ENCODE results near the gene SIGMAR1.

The SIGMAR1 gene

DNA sequence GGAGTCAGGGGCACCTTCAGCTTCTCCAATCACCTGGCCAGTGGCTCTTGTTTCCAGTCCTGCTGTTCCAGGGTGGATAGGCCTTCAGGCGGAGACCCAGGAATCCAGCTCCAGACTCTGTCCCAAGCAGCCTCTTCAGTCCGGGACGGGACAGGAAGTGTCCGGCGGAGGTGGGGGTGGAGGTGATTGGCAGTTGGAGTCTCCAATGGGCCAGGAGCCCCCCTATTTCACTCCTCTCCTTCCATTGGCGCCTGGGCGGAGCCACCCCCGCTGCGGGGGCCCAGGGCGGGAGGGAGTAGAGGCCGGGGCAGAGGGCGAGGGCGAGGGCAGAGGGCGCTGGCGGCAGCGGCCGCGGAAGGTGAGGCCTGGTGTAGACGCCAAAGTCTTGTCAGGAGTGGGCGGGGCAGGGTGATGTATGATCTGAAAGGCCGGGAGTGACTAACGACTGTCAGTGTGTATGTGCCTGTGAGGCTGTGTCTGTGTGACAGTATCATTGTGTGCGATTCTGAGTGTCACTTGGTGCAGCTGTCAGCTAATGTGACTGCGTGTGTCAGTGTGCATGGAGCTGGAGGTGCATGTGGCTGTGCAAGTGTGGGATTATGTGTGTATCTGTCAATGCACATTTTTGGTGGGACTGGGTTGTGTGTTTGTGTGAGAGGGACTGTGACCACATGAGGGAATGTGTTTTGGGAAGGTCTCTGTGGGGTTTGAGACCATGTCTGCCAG is 14.5 kb upstream of the SIGMAR1 start, which contains the start of gene IL11RA:
Gene IL11RA (plus strand): TSS at position 310 of the 726 bp plus-strand sequence. CDS start 3,033 bp downstream, outside the sequence.
- Histone ChIP-seq H3K27ac (ENCODE audit: low read length, poor library complexity, severe bottlenecking) (peak within 1 kb of the TSS; percentile 74), H4K91ac (ENCODE audit: low read length) (peak within 1 kb of the TSS; percentile 77), H3K4ac (ENCODE audit: low read depth in 1 of 2, low read length in 2 of 2) (peak within 1 kb of the TSS; percentile 51 to 85), H3K14ac (ENCODE audit: low read length in 2 of 2) (peak within 1 kb of the TSS in 1 of 2 experiments; percentile 88), H3K23ac (ENCODE audit: low read length in 2 of 2) (peak within 1 kb of the TSS in 1 of 2 experiments; percentile 73), H2BK5ac (ENCODE audit: low read depth, low read length, poor library complexity, severe bottlenecking) (no peak within 1 kb of the TSS), H2BK15ac (ENCODE audit: low read depth, poor library complexity, severe bottlenecking) (peak within 1 kb of the TSS; percentile 68), H3K9me3 (ENCODE audit: control insufficient read depth, low read length) (no peaks in the 10 kb centered on the region), H2BK120ac (ENCODE audit: low read depth, low read length) (no peak within 1 kb of the TSS), H3K79me1 (replicated peaks; ENCODE audit: low read length, poor library complexity, severe bottlenecking) (peaks cover 29% of the 10 kb centered on the region), H2AK5ac (ENCODE audit: low read length, severe bottlenecking) (peak within 1 kb of the TSS; percentile 6), H3K4me3 (ENCODE audit: insufficient read depth in 1 of 2, low read depth in 1 of 2, low read length in 2 of 2) (peak within 1 kb of the TSS; percentile 57 to 82), H3K36me3 (ENCODE audit: control insufficient read depth in 1 of 2, insufficient read depth in 2 of 2, low read depth in 1 of 2, low read length in 2 of 2) (peaks cover 29 to 33% of the 10 kb centered on the region in 2 experiments), H3K18ac (ENCODE audit: low read depth in 1 of 2, low read length in 2 of 2) (peak within 1 kb of the TSS; percentile 75 to 94), H2BK12ac (ENCODE audit: low read length in 2 of 2) (peak within 1 kb of the TSS; percentile 69 to 88), H3K4me2 (ENCODE audit: low read length, poor library complexity, severe bottlenecking) (peak within 1 kb of the TSS; percentile 77), H3K4me1 (ENCODE audit: control insufficient read depth, insufficient read depth, low read depth, low read length) (peaks cover 40% of the 10 kb centered on the region), H4K8ac (ENCODE audit: low read length) (peak within 1 kb of the TSS; percentile 73), H3K27me3 (ENCODE audit: control insufficient read depth in 1 of 2, insufficient read depth in 1 of 2, low read length in 2 of 2) (no peaks in the 10 kb centered on the region), H3K9ac (ENCODE audit: low read length) (peak within 1 kb of the TSS; percentile 83), H2AFZ (ENCODE audit: low read depth, low read length) (peak within 1 kb of the TSS; percentile 46)
- DNase-seq = peak; percentile 88
- under 1% methylated on average over 21 of the region's 24 CpGs for WGBS

DNA sequence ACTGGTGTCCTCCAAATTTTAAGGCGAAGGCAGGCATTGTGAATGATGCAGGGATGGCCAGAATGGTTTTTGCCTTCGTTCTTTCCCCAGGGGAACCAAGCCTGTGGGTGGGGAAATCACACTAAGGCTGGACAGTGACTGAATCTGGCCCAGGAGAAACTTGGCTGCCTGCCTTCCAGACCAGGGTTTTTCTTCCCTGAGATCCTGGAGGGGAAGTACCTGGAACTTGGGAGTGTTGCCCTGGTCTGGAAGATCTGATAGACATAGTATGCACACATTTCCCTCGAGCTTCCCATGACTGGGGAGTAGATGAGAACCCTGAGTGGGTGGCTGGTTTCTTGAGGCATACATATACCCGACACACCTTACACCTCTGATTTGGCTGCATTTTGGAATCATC is 13.7 kb upstream of the SIGMAR1 start:
- Histone ChIP-seq H3K36me3 (ENCODE audit: control insufficient read depth in 1 of 2, insufficient read depth in 2 of 2, low read depth in 1 of 2, low read length in 2 of 2) (peaks cover 27 to 28% of the 10 kb centered on the region in 2 experiments), H4K91ac (ENCODE audit: low read length) (peak overlapping the region; percentile 29), H2AFZ (ENCODE audit: low read depth, low read length) (no peak overlapping the region), H3K4me1 (ENCODE audit: control insufficient read depth, insufficient read depth, low read depth, low read length) (peaks cover 41% of the 10 kb centered on the region), H3K23ac (ENCODE audit: low read length in 2 of 2) (no peak overlapping the region), H3K79me1 (replicated peaks; ENCODE audit: low read length, poor library complexity, severe bottlenecking) (peaks cover 29% of the 10 kb centered on the region), H4K8ac (ENCODE audit: low read length) (peak overlapping the region; percentile 28), H3K14ac (ENCODE audit: low read length in 2 of 2) (no peak overlapping the region), H2BK12ac (ENCODE audit: low read length in 2 of 2) (no peak overlapping the region), H3K4me2 (ENCODE audit: low read length, poor library complexity, severe bottlenecking) (peak overlapping the region; percentile 77), H3K9ac (ENCODE audit: low read length) (peak overlapping the region; percentile 83), H3K4me3 (ENCODE audit: insufficient read depth in 1 of 2, low read depth in 1 of 2, low read length in 2 of 2) (peak overlapping the region in 1 of 2 experiments; percentile 82), H3K9me3 (ENCODE audit: control insufficient read depth, low read length) (no peaks in the 10 kb centered on the region), H3K27ac (ENCODE audit: low read length, poor library complexity, severe bottlenecking) (peak overlapping the region; percentile 74), H3K18ac (ENCODE audit: low read depth in 1 of 2, low read length in 2 of 2) (peak overlapping the region; percentile 9 to 61), H3K4ac (ENCODE audit: low read depth in 1 of 2, low read length in 2 of 2) (peak overlapping the region; percentile 51 to 55), H2BK15ac (ENCODE audit: low read depth, poor library complexity, severe bottlenecking) (no peak overlapping the region), H3K27me3 (ENCODE audit: control insufficient read depth in 1 of 2, insufficient read depth in 1 of 2, low read length in 2 of 2) (no peaks in the 10 kb centered on the region), H2BK120ac (ENCODE audit: low read depth, low read length) (no peak overlapping the region), H2BK5ac (ENCODE audit: low read depth, low read length, poor library complexity, severe bottlenecking) (no peak overlapping the region), H2AK5ac (ENCODE audit: low read length, severe bottlenecking) (peak overlapping the region; percentile 6)
- DNase-seq = peak; percentile 48
- 73% methylated on average over 2 of the region's 4 CpGs for WGBS

- Histone ChIP-seq H2AFZ (ENCODE audit: low read depth, low read length) (no peak overlapping the region), H3K9ac (ENCODE audit: low read length) (no peak overlapping the region), H3K4me2 (ENCODE audit: low read length, poor library complexity, severe bottlenecking) (no peak overlapping the region), H3K4me1 (ENCODE audit: control insufficient read depth, insufficient read depth, low read depth, low read length) (peaks cover 44% of the 10 kb centered on the region), H2BK120ac (ENCODE audit: low read depth, low read length) (no peak overlapping the region), H3K27me3 (ENCODE audit: control insufficient read depth in 1 of 2, insufficient read depth in 1 of 2, low read length in 2 of 2) (no peaks in the 10 kb centered on the region), H2BK15ac (ENCODE audit: low read depth, poor library complexity, severe bottlenecking) (no peak overlapping the region), H3K4ac (ENCODE audit: low read depth in 1 of 2, low read length in 2 of 2) (no peak overlapping the region), H3K36me3 (ENCODE audit: control insufficient read depth in 1 of 2, insufficient read depth in 2 of 2, low read depth in 1 of 2, low read length in 2 of 2) (peaks cover 27 to 28% of the 10 kb centered on the region in 2 experiments), H3K27ac (ENCODE audit: low read length, poor library complexity, severe bottlenecking) (no peak overlapping the region), H2BK5ac (ENCODE audit: low read depth, low read length, poor library complexity, severe bottlenecking) (no peak overlapping the region), H3K23ac (ENCODE audit: low read length in 2 of 2) (no peak overlapping the region), H4K91ac (ENCODE audit: low read length) (peak overlapping the region; percentile 7), H2AK5ac (ENCODE audit: low read length, severe bottlenecking) (no peak overlapping the region), H3K79me1 (replicated peaks; ENCODE audit: low read length, poor library complexity, severe bottlenecking) (peaks cover 29% of the 10 kb centered on the region), H3K14ac (ENCODE audit: low read length in 2 of 2) (no peak overlapping the region), H4K8ac (ENCODE audit: low read length) (no peak overlapping the region), H3K4me3 (ENCODE audit: insufficient read depth in 1 of 2, low read depth in 1 of 2, low read length in 2 of 2) (peak overlapping the region in 1 of 2 experiments; percentile 82), H3K18ac (ENCODE audit: low read depth in 1 of 2, low read length in 2 of 2) (no peak overlapping the region), H3K9me3 (ENCODE audit: control insufficient read depth, low read length) (no peaks in the 10 kb centered on the region), H2BK12ac (ENCODE audit: low read length in 2 of 2) (no peak overlapping the region)
- WGBS = 93% methylated on average over 2 of the region's 5 CpGs
- no peak for DNase-seq
Observed at GRCh38 chr9:34650816-34651215, 13.2 kb upstream of the SIGMAR1 start.

DNA sequence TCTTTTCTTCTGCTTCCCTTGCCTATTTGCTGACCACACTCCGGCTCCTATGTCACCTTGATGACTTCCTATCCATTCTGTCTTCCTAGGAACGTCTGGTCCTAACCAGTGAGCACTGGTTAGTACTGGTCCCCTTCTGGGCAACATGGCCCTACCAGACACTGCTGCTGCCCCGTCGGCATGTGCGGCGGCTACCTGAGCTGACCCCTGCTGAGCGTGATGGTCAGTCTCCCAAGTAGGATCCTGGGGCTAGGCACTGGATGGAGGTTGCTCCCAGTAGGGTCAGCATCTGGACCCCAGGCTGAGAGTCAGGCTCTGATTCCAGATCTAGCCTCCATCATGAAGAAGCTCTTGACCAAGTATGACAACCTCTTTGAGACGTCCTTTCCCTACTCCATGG is 11.1 kb upstream of the SIGMAR1 start:
- Histone ChIP-seq H2BK120ac (ENCODE audit: low read depth, low read length) (no peak overlapping the region), H2AFZ (ENCODE audit: low read depth, low read length) (no peak overlapping the region), H3K4me2 (ENCODE audit: low read length, poor library complexity, severe bottlenecking) (no peak overlapping the region), H3K36me3 (ENCODE audit: control insufficient read depth in 1 of 2, insufficient read depth in 2 of 2, low read depth in 1 of 2, low read length in 2 of 2) (peaks cover 27 to 28% of the 10 kb centered on the region in 2 experiments), H2BK12ac (ENCODE audit: low read length in 2 of 2) (peak overlapping the region in 1 of 2 experiments; percentile 15), H3K9me3 (ENCODE audit: control insufficient read depth, low read length) (no peaks in the 10 kb centered on the region), H2BK15ac (ENCODE audit: low read depth, poor library complexity, severe bottlenecking) (no peak overlapping the region), H3K4me1 (ENCODE audit: control insufficient read depth, insufficient read depth, low read depth, low read length) (peaks cover 42% of the 10 kb centered on the region), H4K91ac (ENCODE audit: low read length) (no peak overlapping the region), H3K4ac (ENCODE audit: low read depth in 1 of 2, low read length in 2 of 2) (no peak overlapping the region), H3K23ac (ENCODE audit: low read length in 2 of 2) (no peak overlapping the region), H3K79me1 (replicated peaks; ENCODE audit: low read length, poor library complexity, severe bottlenecking) (peaks cover 29% of the 10 kb centered on the region), H2BK5ac (ENCODE audit: low read depth, low read length, poor library complexity, severe bottlenecking) (no peak overlapping the region), H2AK5ac (ENCODE audit: low read length, severe bottlenecking) (no peak overlapping the region), H3K4me3 (ENCODE audit: insufficient read depth in 1 of 2, low read depth in 1 of 2, low read length in 2 of 2) (no peak overlapping the region), H4K8ac (ENCODE audit: low read length) (no peak overlapping the region), H3K27ac (ENCODE audit: low read length, poor library complexity, severe bottlenecking) (no peak overlapping the region), H3K9ac (ENCODE audit: low read length) (no peak overlapping the region), H3K27me3 (ENCODE audit: control insufficient read depth in 1 of 2, insufficient read depth in 1 of 2, low read length in 2 of 2) (no peaks in the 10 kb centered on the region), H3K14ac (ENCODE audit: low read length in 2 of 2) (no peak overlapping the region), H3K18ac (ENCODE audit: low read depth in 1 of 2, low read length in 2 of 2) (no peak overlapping the region)
- no peak for DNase-seq
- WGBS = 95% methylated on average over 7 of the region's 8 CpGs
